Sigmoid colon (tissue), 7 donors: ENCODE measurements around the gene PCBP1. TPM values are rescaled to one million over a fixed set of nuclear protein-coding genes. Genes with fewer than 3 reads are reported as not detected.
"Not testable (repeated sequence)": the region's sequence is repeated elsewhere in the genome, so short reads cannot be mapped to it uniquely, and the experiment has no call there.

Experiments
- DNase-seq: peaks from one replicate; pipeline ENCODE4 v3.0.0-alpha.2; 2019
- H3K27ac ChIP-seq, 4 donors: fragments of 200-600 bp; sonication (generic); one replicate each; pipeline ENCODE4 v1.5.1; 2016 to 2019; ENCODE audit warnings: mild to moderate bottlenecking in 1 of 4
- H3K27me3 ChIP-seq, 3 donors: fragments of 200-600 bp; sonication (generic); one replicate each; pipeline ENCODE4 v1.5.1; 2019; ENCODE audit warnings: mild to moderate bottlenecking in 1 of 3
- H3K36me3 ChIP-seq, 4 donors: fragments of 200-600 bp; sonication (generic); one replicate each; pipeline ENCODE4 v1.5.1; 2016 to 2019
- H3K4me1 ChIP-seq, 4 donors: fragments of 200-600 bp; sonication (generic); one replicate each; pipeline ENCODE4 v1.5.1; 2017 to 2019
- H3K4me3 ChIP-seq, 4 donors: fragments of 200-600 bp; sonication (generic); one replicate each; pipeline ENCODE4 v1.5.1; 2017 to 2019; ENCODE audit warnings: mild to moderate bottlenecking in 2 of 4, moderate library complexity in 1 of 4
- H3K9me3 ChIP-seq, 4 donors: fragments of 200-600 bp in 3 of 4; sonication (generic) in 3 of 4; one replicate each; pipeline versions ENCODE4 v1.5.1 to v1.6.1; 2013 to 2019
- EP300 ChIP-seq, 4 donors: sonication (generic); formaldehyde crosslinking; IDR thresholded peaks; one replicate each; pipeline ENCODE4 v1.6.1; 2017; ENCODE audit warnings: antibody characterized with exemption in 4 of 4
- POLR2A ChIP-seq, 2 donors: fragments of 450-650 bp; IDR thresholded peaks; one replicate each; pipeline ENCODE4 v1.6.1; 2016; ENCODE audit warnings: antibody characterized with exemption in 2 of 2, mild to moderate bottlenecking in 2 of 2, moderate library complexity in 2 of 2
- POLR2AphosphoS5 ChIP-seq, 4 donors: sonication (generic); formaldehyde crosslinking; IDR thresholded peaks; one replicate each; pipeline ENCODE4 v1.6.1; 2017; ENCODE audit warnings: antibody characterized with exemption in 4 of 4
- WGBS, 2 donors: extraction: QIAGEN DNeasy Blood & Tissue Kit; methylation state at CpG; one replicate each; pipeline ENCODE4 v1.1.7; 2013; 5-methylcytosine and 5-hydroxymethylcytosine counted together
- intact Hi-C: fragments of 100-400 bp; cut with DNase I; formaldehyde crosslinking; loops from one replicate; pipeline ENCODE4 v1.15.1; 2023
- polyA plus RNA-seq, 3 donors: library from polyadenylated mRNA; stranded (reverse); fragments of 200-250 nt; gene quantifications; one replicate each; pipeline ENCODE4 v1.2.3, GENCODE V29; 2013
- total RNA-seq, 4 donors: library from RNA; depleted of rRNA; stranded (reverse); fragments of >200 nt; gene quantifications; one replicate each; pipeline ENCODE4 v1.1.0, GENCODE V29; 2016
- TF ChIP-seq, protein P1 (sequence below), 4 experiments: fragments of 450-650 bp in 3 of 4; fragments of 200-600 bp in 1 of 4; IDR thresholded peaks; one replicate each; pipeline ENCODE4 v1.5.1; 2016 to 2019; ENCODE audit warnings: antibody characterized with exemption in 4 of 4, mild to moderate bottlenecking in 3 of 4, moderate library complexity in 2 of 4
- donor health status: healthy with polysubstance abuse.
- donor health status: Bipolar disorder and iron deficiency.
- donor health status: healthy.

Gene PCBP1
- total and polyA plus RNA-seq, 7 donors, result 178 to 311 (median 186) TPM

DNA sequence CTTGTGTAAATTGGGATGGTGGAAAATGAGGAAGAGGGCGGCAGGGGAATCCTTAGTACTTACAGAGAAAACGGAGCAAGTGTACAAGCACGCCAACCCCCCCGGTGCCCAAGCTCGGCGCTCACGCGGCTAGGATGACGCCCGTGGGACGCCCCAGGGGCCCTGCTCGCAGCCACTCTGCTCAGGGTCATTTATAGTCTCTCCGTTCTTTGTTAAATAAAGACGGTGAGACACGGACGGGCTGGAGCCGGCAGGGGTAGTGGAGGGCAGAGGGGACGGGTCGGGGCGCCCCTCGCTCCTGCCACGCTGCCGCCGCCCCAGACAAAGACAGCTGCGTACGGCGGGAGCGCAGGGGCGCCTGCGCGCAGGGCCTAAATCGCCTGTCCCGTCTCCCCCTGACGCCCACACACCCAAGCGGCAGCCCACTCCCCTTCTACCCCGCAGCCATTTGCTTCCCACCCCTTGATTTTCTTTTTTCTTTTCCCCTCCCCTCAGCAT is 37.8 kb downstream of the PCBP1 start:
- H3K4me1 ChIP-seq, result peaks cover 0 to 26% (median 16%) of the 10 kb centered on the region in 4 donors
- TF ChIP-seq, protein P1, sequence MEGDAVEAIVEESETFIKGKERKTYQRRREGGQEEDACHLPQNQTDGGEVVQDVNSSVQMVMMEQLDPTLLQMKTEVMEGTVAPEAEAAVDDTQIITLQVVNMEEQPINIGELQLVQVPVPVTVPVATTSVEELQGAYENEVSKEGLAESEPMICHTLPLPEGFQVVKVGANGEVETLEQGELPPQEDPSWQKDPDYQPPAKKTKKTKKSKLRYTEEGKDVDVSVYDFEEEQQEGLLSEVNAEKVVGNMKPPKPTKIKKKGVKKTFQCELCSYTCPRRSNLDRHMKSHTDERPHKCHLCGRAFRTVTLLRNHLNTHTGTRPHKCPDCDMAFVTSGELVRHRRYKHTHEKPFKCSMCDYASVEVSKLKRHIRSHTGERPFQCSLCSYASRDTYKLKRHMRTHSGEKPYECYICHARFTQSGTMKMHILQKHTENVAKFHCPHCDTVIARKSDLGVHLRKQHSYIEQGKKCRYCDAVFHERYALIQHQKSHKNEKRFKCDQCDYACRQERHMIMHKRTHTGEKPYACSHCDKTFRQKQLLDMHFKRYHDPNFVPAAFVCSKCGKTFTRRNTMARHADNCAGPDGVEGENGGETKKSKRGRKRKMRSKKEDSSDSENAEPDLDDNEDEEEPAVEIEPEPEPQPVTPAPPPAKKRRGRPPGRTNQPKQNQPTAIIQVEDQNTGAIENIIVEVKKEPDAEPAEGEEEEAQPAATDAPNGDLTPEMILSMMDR (IDR thresholded peaks at IDR 0.05), result no peak
- TF ChIP-seq POLR2A (IDR thresholded peaks at IDR 0.05), result peak in 1 of 2 donors; percentile 18
- peak in 1 of 4 donors; percentile 26 for TF ChIP-seq EP300 (IDR thresholded peaks at IDR 0.05)
- peak; percentile 19 to 52 (median 45) for TF ChIP-seq POLR2AphosphoS5 (IDR thresholded peaks at IDR 0.05)
- peak overlapping the region; percentile 54 to 65 (median 56) for H3K4me3 ChIP-seq
- H3K27me3 ChIP-seq, result no peaks in the 10 kb centered on the region
- H3K9me3 ChIP-seq, result no peaks in the 10 kb centered on the region
- DNase-seq, result peak; percentile 86
- intact Hi-C loops, result loop anchor here (1.0 to 2.0 kb wide), 2 partner anchors 17 to 38 kb away; partner anchors contain the start of gene PCBP1
- WGBS, 2 donors, result 0 to 1% methylated on average over 36 of the region's 36 CpGs
- H3K36me3 ChIP-seq, result no peaks in the 10 kb centered on the region
- H3K27ac ChIP-seq, result peak overlapping the region; percentile 94 to 97 (median 96)

DNA sequence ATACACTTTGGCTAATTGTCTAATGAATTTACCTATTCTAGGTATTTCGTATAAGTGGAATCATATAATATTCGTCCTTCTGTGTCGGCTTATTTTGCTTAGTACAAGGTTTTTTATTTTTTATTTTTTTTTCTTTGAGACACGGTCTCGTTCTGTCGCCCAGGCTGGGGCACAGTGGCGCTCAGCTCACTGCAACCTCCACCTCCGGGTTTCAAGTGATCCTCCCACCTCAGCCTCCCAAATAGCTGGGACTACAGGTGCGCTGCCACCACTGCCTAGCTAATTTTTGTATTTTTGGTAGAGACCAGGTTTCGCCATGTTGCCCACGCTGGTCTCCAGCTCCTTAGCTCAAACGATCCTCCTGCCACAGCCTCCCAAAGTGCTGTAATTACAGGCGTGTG is 38.2 kb downstream of the PCBP1 start:
- peak overlapping the region; percentile 54 to 65 (median 56) for H3K4me3 ChIP-seq
- no peak for DNase-seq
- 65 to 73% methylated on average over 13 of the region's 13 CpGs for WGBS, 2 donors
- TF ChIP-seq EP300 (IDR thresholded peaks at IDR 0.05) (no peak), POLR2A (IDR thresholded peaks at IDR 0.05) (no peak), POLR2AphosphoS5 (IDR thresholded peaks at IDR 0.05) (no peak)
- TF ChIP-seq, protein P1 (IDR thresholded peaks at IDR 0.05), result no peak
- H3K27ac ChIP-seq, result peak overlapping the region; percentile 94 to 97 (median 96)
- H3K9me3 ChIP-seq, result no peaks in the 10 kb centered on the region
- no peaks in the 10 kb centered on the region for H3K36me3 ChIP-seq
- intact Hi-C loops, result loop anchor here (2.0 kb wide), 1 partner anchor 39 kb away; the partner anchor contains the start of gene PCBP1
- H3K4me1 ChIP-seq, result peaks cover 0 to 26% (median 16%) of the 10 kb centered on the region in 4 donors
- H3K27me3 ChIP-seq, result no peaks in the 10 kb centered on the region

DNA sequence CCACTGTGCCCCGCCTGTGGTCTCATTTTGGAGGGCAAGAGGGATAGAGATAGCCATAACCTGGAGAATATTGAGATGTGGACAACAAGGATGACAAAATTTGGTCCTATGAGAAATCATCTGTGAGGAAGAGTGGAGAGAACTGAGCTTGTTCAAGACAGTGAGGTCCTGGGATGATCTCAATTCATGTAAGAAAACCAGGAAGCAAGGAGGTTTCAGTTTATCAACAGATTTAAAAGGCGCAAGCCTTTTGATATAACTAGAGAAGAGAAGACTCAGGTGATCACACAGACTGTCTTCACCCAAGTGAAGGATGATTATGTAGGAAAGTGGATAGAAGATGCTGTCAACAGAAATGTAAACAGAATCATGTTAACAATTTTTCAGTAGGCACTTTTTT is 39.1 kb downstream of the PCBP1 start:
- H3K27me3 ChIP-seq, result no peaks in the 10 kb centered on the region
- H3K36me3 ChIP-seq, result no peaks in the 10 kb centered on the region
- H3K27ac ChIP-seq, result peak overlapping the region in 1 of 4 donors; percentile 97
- H3K4me3 ChIP-seq, result no peak overlapping the region
- no peak for DNase-seq
- no peaks in the 10 kb centered on the region for H3K9me3 ChIP-seq
- TF ChIP-seq EP300 (IDR thresholded peaks at IDR 0.05), result no peak
- no peak for TF ChIP-seq POLR2A (IDR thresholded peaks at IDR 0.05)
- TF ChIP-seq POLR2AphosphoS5 (IDR thresholded peaks at IDR 0.05), result no peak
- H3K4me1 ChIP-seq, result peaks cover 0 to 29% (median 23%) of the 10 kb centered on the region in 4 donors
- 95 to 97% methylated on average over 2 of the region's 2 CpGs for WGBS, 2 donors
- intact Hi-C loops, result no loop called here

DNA sequence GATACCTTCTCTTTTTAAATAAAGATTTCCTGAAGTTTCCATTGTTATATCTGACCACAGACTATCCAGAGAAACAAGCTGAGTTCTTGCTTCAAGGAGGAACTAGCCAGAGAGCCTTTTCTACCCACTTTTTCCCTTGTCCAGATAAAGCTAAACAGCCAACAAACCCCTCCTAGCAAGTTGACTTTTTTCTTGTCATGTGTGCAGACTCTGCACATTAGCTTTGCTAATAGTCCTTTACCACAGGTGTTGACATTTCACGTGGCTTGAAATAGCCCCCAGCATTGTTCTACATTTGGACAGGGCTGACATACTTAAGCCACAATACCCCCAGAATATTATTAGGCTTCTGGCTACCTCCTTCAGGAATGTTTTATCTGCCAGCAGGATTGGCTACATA is 40.7 kb downstream of the PCBP1 start:
- Histone ChIP-seq H3K4me1 (peaks cover 0 to 43% (median 36%) of the 10 kb centered on the region in 4 donors), H3K9me3 (no peaks in the 10 kb centered on the region), H3K36me3 (no peaks in the 10 kb centered on the region), H3K4me3 (no peak overlapping the region), H3K27ac (no peak overlapping the region), H3K27me3 (no peaks in the 10 kb centered on the region)
- WGBS, 2 donors, result 51 to 72% methylated on average over 1 of the region's 1 CpG
- intact Hi-C loops, result no loop called here
- no peak for TF ChIP-seq POLR2AphosphoS5 (IDR thresholded peaks at IDR 0.05)
- no peak for TF ChIP-seq POLR2A (IDR thresholded peaks at IDR 0.05)
- TF ChIP-seq, protein P1 (IDR thresholded peaks at IDR 0.05), result no peak
- no peak for TF ChIP-seq EP300 (IDR thresholded peaks at IDR 0.05)
- DNase-seq, result no peak

DNA sequence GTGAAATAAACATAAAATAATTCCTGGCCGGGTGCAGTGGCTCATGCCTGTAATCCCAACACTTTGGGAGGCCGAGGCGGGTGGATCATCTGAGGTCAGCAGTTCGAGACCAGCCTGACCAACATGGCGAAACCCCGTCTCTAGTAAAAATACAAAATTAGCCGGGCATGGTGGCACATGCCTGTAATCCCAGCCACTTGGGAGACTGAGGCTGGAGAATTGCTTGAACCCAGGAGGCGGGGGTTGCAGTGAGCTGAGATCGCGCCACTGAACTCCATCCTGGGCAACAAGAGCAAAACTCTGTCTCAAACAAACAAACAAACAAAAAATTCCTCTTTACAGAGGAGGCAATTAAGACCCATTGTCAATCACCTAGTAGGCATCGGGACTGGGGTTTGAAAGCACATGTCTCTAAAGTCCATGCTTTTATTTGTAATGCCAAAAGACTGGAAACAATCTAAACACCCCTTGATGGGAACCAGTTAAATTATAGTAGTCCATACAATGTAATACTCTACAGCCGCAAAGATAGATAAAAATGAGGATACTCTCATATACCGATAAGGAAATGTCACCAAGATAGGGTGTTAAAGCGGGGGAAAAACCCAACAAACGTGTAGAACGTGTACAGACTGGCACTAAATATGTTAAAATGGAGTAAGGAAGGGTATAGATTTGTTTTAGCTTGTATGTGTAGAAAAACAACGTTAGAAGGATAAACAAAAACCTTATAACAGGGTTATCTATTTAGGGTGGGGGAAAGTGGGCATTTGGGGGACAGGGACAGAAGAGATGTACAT is 44.3 kb downstream of the PCBP1 start:
- WGBS, 2 donors, result 80% methylated on average over 17 of the region's 17 CpGs
- peak overlapping the region in 3 of 4 donors; percentile 35 to 40 (median 38) for H3K4me3 ChIP-seq
- peaks cover 0 to 42% (median 33%) of the 10 kb centered on the region in 4 donors for H3K4me1 ChIP-seq
- not testable (repeated sequence) for DNase-seq, H3K36me3 ChIP-seq, H3K9me3 ChIP-seq, H3K27me3 ChIP-seq
- intact Hi-C loops, result loop anchor here (2.0 kb wide), 1 partner anchor 45 kb away; the partner anchor contains the start of gene PCBP1
- peak overlapping the region; percentile 84 to 90 (median 89) for H3K27ac ChIP-seq
